CD4-positive, alpha-beta T cell (primary cell): ENCODE results near the gene MGAT5. TPM values are rescaled to one million over a fixed set of nuclear protein-coding genes. Genes with fewer than 3 reads are reported as not detected.

ENCODE experiments used
- ATAC-seq: fragments of 200-7000 bp; cut with Tn5 transposase; one replicate; pipeline ENCODE4 v1.10.0; 2022; ENCODE audit warnings: mild to moderate bottlenecking; ENCODE audit not compliant: poor library complexity
- CTCF ChIA-PET: fragments of 350-600 bp; sonication (Branson Sonifier 250); formaldehyde crosslinking; loops from one replicate; lab custom pipeline; 2021; ENCODE audit warnings: antibody characterized with exemption, inconsistent platforms; lab: Charles Lee
- POLR2A ChIA-PET: fragments of 350-600 bp; sonication (Branson Sonifier 250); formaldehyde crosslinking; loops from one replicate; lab custom pipeline; 2021; ENCODE audit warnings: antibody characterized with exemption, inconsistent platforms; lab: Charles Lee
- DNase-seq, 14 experiments: peaks; one replicate each; pipeline ENCODE4 v3.0.0-alpha.2; 2013 to 2020; ENCODE audit warnings: mixed read lengths in 2 of 14
- H3K27ac ChIP-seq, 2 donors: one replicate each; pipeline versions ENCODE4 v1.5.1 to v1.7.0; 2013; ENCODE audit warnings: low read length in 2 of 2, low read depth in 1 of 2, mild to moderate bottlenecking in 1 of 2
- H3K27me3 ChIP-seq, 2 experiments: 1 replicate in 1 of 2; 2 replicates in 1 of 2; pipeline versions ENCODE4 v1.6.1 to v1.7.0; 2013; ENCODE audit warnings: low read length in 2 of 2, control low read depth in 1 of 2, mild to moderate bottlenecking in 1 of 2, moderate library complexity in 1 of 2; ENCODE audit not compliant: insufficient read depth in 2 of 2, control insufficient read depth in 1 of 2
- H3K36me3 ChIP-seq: one replicate; pipeline ENCODE4 v1.6.1; 2013; ENCODE audit warnings: low read length, control low read depth; ENCODE audit not compliant: insufficient read depth
- H3K4me1 ChIP-seq: one replicate; pipeline ENCODE4 v1.6.1; 2013; ENCODE audit warnings: low read length, control low read depth; ENCODE audit not compliant: insufficient read depth
- H3K4me3 ChIP-seq: one replicate; pipeline ENCODE4 v1.5.1; 2013; ENCODE audit warnings: mild to moderate bottlenecking, low read length, moderate library complexity
- H3K9me3 ChIP-seq, 2 experiments: 1 replicate in 1 of 2; 2 replicates in 1 of 2; pipeline versions ENCODE4 v1.6.1 to v1.7.0; 2013; ENCODE audit warnings: low read length in 2 of 2, mild to moderate bottlenecking in 2 of 2, control low read depth in 1 of 2, moderate library complexity in 1 of 2; ENCODE audit not compliant: control insufficient read depth in 1 of 2, insufficient read depth in 1 of 2
- H3K27ac Mint-ChIP-seq: one replicate; pipeline ENCODE4 v1.8.0; 2020; ENCODE audit warnings: mixed read lengths
- H3K27me3 Mint-ChIP-seq: one replicate; pipeline ENCODE4 v1.8.0; 2021; ENCODE audit warnings: mixed read lengths
- H3K36me3 Mint-ChIP-seq: one replicate; pipeline ENCODE4 v1.8.0; 2021; ENCODE audit warnings: low read depth, mixed read lengths
- H3K4me1 Mint-ChIP-seq: one replicate; pipeline ENCODE4 v1.8.0; 2021; ENCODE audit warnings: low read depth, mixed read lengths
- H3K4me3 Mint-ChIP-seq: one replicate; pipeline ENCODE4 v1.8.0; 2020; ENCODE audit warnings: mild to moderate bottlenecking, mixed read lengths
- H3K9me3 Mint-ChIP-seq: one replicate; pipeline ENCODE4 v1.8.0; 2020; ENCODE audit warnings: mixed read lengths
- CTCF ChIP-seq: fragments of 200-600 bp; IDR thresholded peaks from one replicate; pipeline ENCODE4 v1.8.0; 2022; ENCODE audit warnings: antibody characterized with exemption, mild to moderate bottlenecking
- intact Hi-C, 2 experiments: fragments of 100-400 bp; cut with DNase I in 1 of 2; cut with micrococcal nuclease in 1 of 2; formaldehyde crosslinking; loops; one replicate each; pipeline versions ENCODE4 v1.15.1 to v1.9.0; 2023 to 2025; cut with DNase I, micrococcal nuclease
- total RNA-seq, 174 experiments: library from RNA in 2 of 174; stranded (reverse) in 2 of 174; gene quantifications; one replicate each; pipeline ENCODE4 v1.2.3 and lab custom pipeline; 2021 to 2026

Gene MGAT5
- total RNA-seq, 2 experiments from 2014 or later, result 77.5 to 77.8 TPM

DNA sequence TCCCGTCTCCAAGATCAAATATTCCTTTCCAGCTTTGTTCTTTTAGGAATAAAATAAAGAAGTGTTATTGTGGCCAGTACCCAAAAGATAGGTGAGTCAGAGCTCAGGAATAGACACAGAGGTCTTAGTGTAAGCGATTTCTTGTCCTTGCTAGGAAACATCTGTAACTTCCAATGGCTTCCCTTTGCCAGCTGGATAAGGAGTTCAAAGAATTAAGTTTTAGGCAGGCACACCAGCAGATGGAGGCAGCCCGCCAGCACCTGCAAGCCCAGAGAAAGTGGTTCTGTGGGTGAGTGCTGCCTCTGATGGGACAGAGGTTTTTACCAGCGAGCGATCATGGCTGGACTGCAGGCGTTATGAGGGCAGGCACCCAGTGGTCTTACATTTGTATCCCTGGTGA lies 125.4 kb downstream of the MGAT5 start:
- H3K9me3 Mint-ChIP-seq, result no peaks in the 10 kb centered on the region
- no peak overlapping the region for H3K27ac Mint-ChIP-seq
- no peak for TF ChIP-seq CTCF
- intact Hi-C loops, result no loop called here
- peaks cover 57% of the 10 kb centered on the region for H3K36me3 ChIP-seq
- no peak overlapping the region for H3K4me3 ChIP-seq
- no peaks in the 10 kb centered on the region for H3K4me1 ChIP-seq
- DNase-seq (no peak), ATAC-seq (no peak)
- H3K27me3 Mint-ChIP-seq, result no peaks in the 10 kb centered on the region
- no peaks in the 10 kb centered on the region for H3K27me3 ChIP-seq
- no peaks in the 10 kb centered on the region for H3K9me3 ChIP-seq
- H3K4me1 Mint-ChIP-seq, result no peaks in the 10 kb centered on the region
- CTCF ChIA-PET, result no interaction called here
- H3K27ac ChIP-seq, result no peak overlapping the region
- H3K4me3 Mint-ChIP-seq, result no peak overlapping the region
- POLR2A ChIA-PET, result no interaction called here
- peaks cover 59% of the 10 kb centered on the region for H3K36me3 Mint-ChIP-seq

GRCh38 chr2:134379722-134380121 lies 125.8 kb downstream of the MGAT5 start:
- no peaks in the 10 kb centered on the region for H3K4me1 ChIP-seq
- H3K27ac Mint-ChIP-seq, result no peak overlapping the region
- CTCF ChIA-PET, result no interaction called here

GRCh38 chr2:134381141-134381540 lies 127.3 kb downstream of the MGAT5 start:
- Histone ChIP-seq H3K27me3 (no peaks in the 10 kb centered on the region), H3K9me3 (no peaks in the 10 kb centered on the region), H3K4me1 (no peaks in the 10 kb centered on the region), H3K27ac (no peak overlapping the region), H3K36me3 (peaks cover 39% of the 10 kb centered on the region), H3K4me3 (no peak overlapping the region)
- H3K27me3 Mint-ChIP-seq, result no peaks in the 10 kb centered on the region
- peaks cover 51% of the 10 kb centered on the region for H3K36me3 Mint-ChIP-seq
- no peak overlapping the region for H3K4me3 Mint-ChIP-seq
- ChIA-PET CTCF (no interaction called here), POLR2A (no interaction called here)
- no peaks in the 10 kb centered on the region for H3K9me3 Mint-ChIP-seq
- intact Hi-C loops, result no loop called here
- DNase-seq, result no peak
- H3K4me1 Mint-ChIP-seq, result peaks cover 11% of the 10 kb centered on the region
- no peak for TF ChIP-seq CTCF
- ATAC-seq, result no peak
- H3K27ac Mint-ChIP-seq, result no peak overlapping the region

More at GRCh38 chr2:134379722-134380121, 125.8 kb downstream of the MGAT5 start:
- Mint-ChIP-seq H3K9me3 (no peaks in the 10 kb centered on the region), H3K36me3 (peaks cover 58% of the 10 kb centered on the region), H3K4me3 (no peak overlapping the region), H3K27me3 (no peaks in the 10 kb centered on the region), H3K4me1 (peaks cover 2% of the 10 kb centered on the region)
- intact Hi-C loops, result no loop called here
- H3K4me3 ChIP-seq, result no peak overlapping the region
- H3K27ac ChIP-seq, result no peak overlapping the region
- TF ChIP-seq CTCF, result no peak
- no peaks in the 10 kb centered on the region for H3K27me3 ChIP-seq
- peaks cover 53% of the 10 kb centered on the region for H3K36me3 ChIP-seq
- POLR2A ChIA-PET, result no interaction called here
- no peak for DNase-seq
- no peaks in the 10 kb centered on the region for H3K9me3 ChIP-seq
- no peak for ATAC-seq
